COLO829 (cell line): ENCODE measurements around the gene STXBP6.
"Not testable (repeated sequence)": the region's sequence is repeated elsewhere in the genome, so short reads cannot be mapped to it uniquely, and the experiment has no call there.

Experiments used
- DNase-seq: peaks from one replicate; pipeline ENCODE4 v3.0.0; 2012; ENCODE audit warnings: low spot score

STXBP6 gene

GRCh38 chr14:24956104-24956503, 93.8 kb downstream of the STXBP6 start:
- no peak for DNase-seq

- no peak for DNase-seq
Measured at GRCh38 chr14:24954700-24955037, 95.3 kb downstream of the STXBP6 start.

GRCh38 chr14:24954037-24954699, 95.8 kb downstream of the STXBP6 start:
- no peak for DNase-seq

GRCh38 chr14:24952851-24953666, 96.9 kb downstream of the STXBP6 start:
- peak; percentile 73 for DNase-seq

GRCh38 chr14:24948261-24948847, 101.6 kb downstream of the STXBP6 start:
- DNase-seq, result no peak

- DNase-seq, result no peak
Measured at GRCh38 chr14:24947131-24947530, 102.8 kb downstream of the STXBP6 start.

GRCh38 chr14:24944800-24945199, 105.1 kb downstream of the STXBP6 start:
- no peak for DNase-seq

GRCh38 chr14:24943024-24943423, 106.9 kb downstream of the STXBP6 start:
- DNase-seq, result no peak

- DNase-seq, result no peak
Measured at GRCh38 chr14:24941719-24942118, 108.2 kb downstream of the STXBP6 start.

- no peak for DNase-seq
Measured at GRCh38 chr14:24940213-24940783, 109.6 kb downstream of the STXBP6 start.

GRCh38 chr14:24938593-24938992, 111.4 kb downstream of the STXBP6 start:
- DNase-seq, result no peak

GRCh38 chr14:24937300-24937699, 112.6 kb downstream of the STXBP6 start:
- DNase-seq, result no peak

- not testable (repeated sequence) for DNase-seq
Measured at GRCh38 chr14:24936773-24937172, 113.2 kb downstream of the STXBP6 start.

GRCh38 chr14:24935796-24936195, 114.2 kb downstream of the STXBP6 start:
- DNase-seq, result no peak

- DNase-seq, result no peak
Measured at GRCh38 chr14:24928386-24928900, 121.5 kb downstream of the STXBP6 start.

- no peak for DNase-seq
Measured at GRCh38 chr14:24927809-24928208, 122.1 kb downstream of the STXBP6 start.

GRCh38 chr14:24925771-24926374, 124.1 kb downstream of the STXBP6 start:
- no peak for DNase-seq

- DNase-seq, result no peak
Measured at GRCh38 chr14:24924544-24924943, 125.4 kb downstream of the STXBP6 start.

GRCh38 chr14:24921903-24922302, 128.0 kb downstream of the STXBP6 start:
- DNase-seq, result peak; percentile 57

- DNase-seq, result no peak
Measured at GRCh38 chr14:24920265-24921075, 129.5 kb downstream of the STXBP6 start.

GRCh38 chr14:24918822-24919221, 131.1 kb downstream of the STXBP6 start:
- no peak for DNase-seq
